HEK293 (cell line): ENCODE data around the gene STAMBPL1.

Experiments
- GFI1B ChIP-seq: fragments of 450-650 bp; formaldehyde crosslinking; IDR thresholded peaks from 2 replicates; pipeline ENCODE4 v1.5.1; 2016; ENCODE audit warnings: missing biosample characterization, missing genetic modification characterization
- GLI4 ChIP-seq: fragments of 450-650 bp; formaldehyde crosslinking; IDR thresholded peaks from 2 replicates; pipeline ENCODE4 v1.5.1; 2016; ENCODE audit warnings: missing biosample characterization, missing genetic modification characterization
- MYNN ChIP-seq: fragments of 450-650 bp; formaldehyde crosslinking; IDR thresholded peaks from 2 replicates; pipeline ENCODE4 v1.5.1; 2016; ENCODE audit warnings: missing biosample characterization, missing genetic modification characterization, borderline replicate concordance
- ZBTB1 ChIP-seq: fragments of 450-650 bp; formaldehyde crosslinking; IDR thresholded peaks from 2 replicates; pipeline ENCODE4 v1.5.1; 2016; ENCODE audit warnings: missing biosample characterization, missing genetic modification characterization
- ZFP3 ChIP-seq: fragments of 450-650 bp; formaldehyde crosslinking; IDR thresholded peaks from 2 replicates; pipeline ENCODE4 v1.5.1; 2016; ENCODE audit warnings: low read depth, missing biosample characterization, missing genetic modification characterization
- ZNF501 ChIP-seq: fragments of 450-650 bp; formaldehyde crosslinking; IDR thresholded peaks from 2 replicates; pipeline ENCODE4 v1.5.1; 2016; ENCODE audit warnings: missing biosample characterization, missing genetic modification characterization
- ZNF561 ChIP-seq: fragments of 450-650 bp; IDR thresholded peaks from 2 replicates; pipeline ENCODE4 v1.5.1; 2018; ENCODE audit warnings: missing biosample characterization, missing genetic modification characterization, borderline replicate concordance
- ZNF707 ChIP-seq: fragments of 450-650 bp; formaldehyde crosslinking; IDR thresholded peaks from 2 replicates; pipeline ENCODE4 v1.5.1; 2016; ENCODE audit warnings: missing biosample characterization, missing genetic modification characterization
- ZNF747 ChIP-seq: fragments of 450-650 bp; formaldehyde crosslinking; IDR thresholded peaks from 2 replicates; pipeline ENCODE4 v1.5.1; 2016; ENCODE audit warnings: missing biosample characterization, missing genetic modification characterization
- ZNF768 ChIP-seq: fragments of 450-650 bp; formaldehyde crosslinking; IDR thresholded peaks from 2 replicates; pipeline ENCODE4 v1.5.1; 2018; ENCODE audit warnings: missing biosample characterization, mild to moderate bottlenecking, missing genetic modification characterization
- TF ChIP-seq, protein P1 (sequence below): fragments of 450-650 bp; formaldehyde crosslinking; IDR thresholded peaks from 2 replicates; pipeline ENCODE4 v1.5.1; 2016; ENCODE audit warnings: missing biosample characterization, missing genetic modification characterization
- TF ChIP-seq, protein P2 (sequence below): fragments of 450-650 bp; formaldehyde crosslinking; IDR thresholded peaks from 2 replicates; pipeline ENCODE4 v1.5.1; 2016; ENCODE audit warnings: missing biosample characterization, missing genetic modification characterization
- TF ChIP-seq, protein P3 (sequence below): fragments of 450-650 bp; formaldehyde crosslinking; IDR thresholded peaks from 2 replicates; pipeline ENCODE4 v1.5.1; 2017; ENCODE audit warnings: missing biosample characterization, missing genetic modification characterization
- TF ChIP-seq, protein P4 (sequence below): fragments of 450-650 bp; formaldehyde crosslinking; IDR thresholded peaks from 2 replicates; pipeline ENCODE4 v1.5.1; 2016; ENCODE audit warnings: missing biosample characterization, missing genetic modification characterization

DNA sequence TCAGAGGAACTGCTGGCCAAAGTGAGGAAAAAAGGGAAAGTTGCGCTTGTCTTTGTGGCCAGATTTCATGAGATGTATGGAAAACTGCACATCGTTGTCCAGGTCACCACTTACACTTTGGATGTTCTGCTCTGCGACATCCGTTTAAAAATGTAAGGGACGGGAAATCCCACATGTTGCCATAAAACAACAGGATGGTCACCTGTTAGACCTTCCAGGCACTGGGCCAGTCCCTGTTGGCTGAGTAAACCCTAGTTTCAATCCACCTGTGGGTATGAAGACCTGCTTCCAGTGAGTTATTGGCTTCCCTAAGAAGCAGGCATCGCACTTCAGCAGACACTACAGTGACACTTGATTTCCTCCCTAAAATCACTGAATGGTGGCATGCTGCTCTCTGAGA lies 2.7 kb upstream of the STAMBPL1 start:
- TF ChIP-seq, protein P1, sequence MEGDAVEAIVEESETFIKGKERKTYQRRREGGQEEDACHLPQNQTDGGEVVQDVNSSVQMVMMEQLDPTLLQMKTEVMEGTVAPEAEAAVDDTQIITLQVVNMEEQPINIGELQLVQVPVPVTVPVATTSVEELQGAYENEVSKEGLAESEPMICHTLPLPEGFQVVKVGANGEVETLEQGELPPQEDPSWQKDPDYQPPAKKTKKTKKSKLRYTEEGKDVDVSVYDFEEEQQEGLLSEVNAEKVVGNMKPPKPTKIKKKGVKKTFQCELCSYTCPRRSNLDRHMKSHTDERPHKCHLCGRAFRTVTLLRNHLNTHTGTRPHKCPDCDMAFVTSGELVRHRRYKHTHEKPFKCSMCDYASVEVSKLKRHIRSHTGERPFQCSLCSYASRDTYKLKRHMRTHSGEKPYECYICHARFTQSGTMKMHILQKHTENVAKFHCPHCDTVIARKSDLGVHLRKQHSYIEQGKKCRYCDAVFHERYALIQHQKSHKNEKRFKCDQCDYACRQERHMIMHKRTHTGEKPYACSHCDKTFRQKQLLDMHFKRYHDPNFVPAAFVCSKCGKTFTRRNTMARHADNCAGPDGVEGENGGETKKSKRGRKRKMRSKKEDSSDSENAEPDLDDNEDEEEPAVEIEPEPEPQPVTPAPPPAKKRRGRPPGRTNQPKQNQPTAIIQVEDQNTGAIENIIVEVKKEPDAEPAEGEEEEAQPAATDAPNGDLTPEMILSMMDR (tag by site-specific recombination) = no peak
- TF ChIP-seq, protein P2, sequence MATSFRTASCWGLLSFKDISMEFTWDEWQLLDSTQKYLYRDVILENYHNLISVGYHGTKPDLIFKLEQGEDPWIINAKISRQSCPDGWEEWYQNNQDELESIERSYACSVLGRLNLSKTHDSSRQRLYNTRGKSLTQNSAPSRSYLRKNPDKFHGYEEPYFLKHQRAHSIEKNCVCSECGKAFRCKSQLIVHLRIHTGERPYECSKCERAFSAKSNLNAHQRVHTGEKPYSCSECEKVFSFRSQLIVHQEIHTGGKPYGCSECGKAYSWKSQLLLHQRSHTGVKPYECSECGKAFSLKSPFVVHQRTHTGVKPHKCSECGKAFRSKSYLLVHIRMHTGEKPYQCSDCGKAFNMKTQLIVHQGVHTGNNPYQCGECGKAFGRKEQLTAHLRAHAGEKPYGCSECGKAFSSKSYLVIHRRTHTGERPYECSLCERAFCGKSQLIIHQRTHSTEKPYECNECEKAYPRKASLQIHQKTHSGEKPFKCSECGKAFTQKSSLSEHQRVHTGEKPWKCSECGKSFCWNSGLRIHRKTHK (tag by site-specific recombination) = no peak
- TF ChIP-seq GLI4 (tag by site-specific recombination) (no peak), MYNN (no peak), GFI1B (tag by site-specific recombination) (no peak), ZNF707 (no peak), ZBTB1 (tag by site-specific recombination) (no peak), ZNF768 (no peak), ZFP3 (tag by site-specific recombination) (no peak), ZNF501 (tag by site-specific recombination) (no peak), ZNF561 (no peak), ZNF747 (tag by site-specific recombination) (no peak)
- TF ChIP-seq, protein P3, sequence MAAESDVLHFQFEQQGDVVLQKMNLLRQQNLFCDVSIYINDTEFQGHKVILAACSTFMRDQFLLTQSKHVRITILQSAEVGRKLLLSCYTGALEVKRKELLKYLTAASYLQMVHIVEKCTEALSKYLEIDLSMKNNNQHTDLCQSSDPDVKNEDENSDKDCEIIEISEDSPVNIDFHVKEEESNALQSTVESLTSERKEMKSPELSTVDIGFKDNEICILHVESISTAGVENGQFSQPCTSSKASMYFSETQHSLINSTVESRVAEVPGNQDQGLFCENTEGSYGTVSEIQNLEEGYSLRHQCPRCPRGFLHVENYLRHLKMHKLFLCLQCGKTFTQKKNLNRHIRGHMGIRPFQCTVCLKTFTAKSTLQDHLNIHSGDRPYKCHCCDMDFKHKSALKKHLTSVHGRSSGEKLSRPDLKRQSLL = no peak
- TF ChIP-seq, protein P4, sequence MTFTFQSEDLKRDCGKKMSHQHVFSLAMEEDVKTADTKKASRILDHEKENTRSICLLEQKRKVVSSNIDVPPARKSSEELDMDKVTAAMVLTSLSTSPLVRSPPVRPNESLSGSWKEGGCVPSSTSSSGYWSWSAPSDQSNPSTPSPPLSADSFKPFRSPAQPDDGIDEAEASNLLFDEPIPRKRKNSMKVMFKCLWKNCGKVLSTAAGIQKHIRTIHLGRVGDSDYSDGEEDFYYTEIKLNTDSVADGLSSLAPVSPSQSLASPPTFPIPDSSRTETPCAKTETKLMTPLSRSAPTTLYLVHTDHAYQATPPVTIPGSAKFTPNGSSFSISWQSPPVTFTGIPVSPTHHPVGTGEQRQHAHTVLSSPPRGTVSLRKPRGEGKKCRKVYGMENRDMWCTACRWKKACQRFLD (tag by site-specific recombination) = no peak
